GM06990 (cell line): ENCODE data around the gene TRIM17.
"Not testable (repeated sequence)": the region's sequence is repeated elsewhere in the genome, so short reads cannot be mapped to it uniquely, and the experiment has no call there.

Experiments
- DNase-seq: peaks from one replicate; pipeline ENCODE4 v3.0.0-alpha.2; 2011; ENCODE audit not compliant: insufficient read length; ENCODE audit errors: extremely low read depth
- H3K27me3 ChIP-seq: replicated peaks from 2 replicates; pipeline ENCODE4 v1.6.0; 2011; ENCODE audit warnings: low read length; ENCODE audit not compliant: control insufficient read depth, insufficient read depth
- H3K36me3 ChIP-seq: 2 replicates; pipeline ENCODE4 v1.5.1; 2011; ENCODE audit warnings: low read length; ENCODE audit not compliant: control insufficient read depth, insufficient read depth
- H3K4me3 ChIP-seq: replicated peaks from 2 replicates; pipeline ENCODE4 v1.5.1; 2011; ENCODE audit warnings: low read depth, mild to moderate bottlenecking, control low read depth, low read length
- CTCF ChIP-seq: IDR thresholded peaks from 2 replicates; pipeline ENCODE4 v1.5.1; 2011; ENCODE audit warnings: low read length, control low read depth, mild to moderate bottlenecking, inconsistent platforms; ENCODE audit not compliant: insufficient read depth, poor library complexity, severe bottlenecking

The TRIM17 gene

GRCh38 chr1:228437424-228437962 lies 20.8 kb upstream of the TRIM17 start:
- H3K36me3 ChIP-seq = no peaks in the 10 kb centered on the region
- no peaks in the 10 kb centered on the region; the same call in 1 of the 2 replicates for H3K27me3 ChIP-seq
- H3K4me3 ChIP-seq = no peak overlapping the region
- DNase-seq = no peak
- TF ChIP-seq CTCF = no peak

DNA sequence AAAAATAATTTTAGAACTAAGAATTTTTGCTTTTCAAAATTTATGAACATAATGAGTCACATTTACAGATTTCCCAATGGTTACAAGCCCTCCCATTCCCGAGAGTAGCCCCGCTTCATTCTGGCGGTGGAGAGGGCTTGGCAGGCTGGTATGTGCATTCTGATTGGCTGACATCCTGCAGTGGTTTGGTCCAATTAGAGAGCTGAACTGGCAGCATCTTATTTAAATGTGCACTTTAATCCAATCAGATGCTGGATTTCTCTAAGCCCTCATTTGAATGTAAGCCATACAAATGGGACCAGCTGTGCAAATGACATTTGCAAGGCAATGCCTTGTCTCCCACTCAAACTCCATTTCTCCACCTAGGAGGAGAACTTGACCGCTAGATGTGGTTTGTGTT lies 18.0 kb upstream of the TRIM17 start:
- H3K36me3 ChIP-seq = no peaks in the 10 kb centered on the region
- H3K4me3 ChIP-seq = no peak overlapping the region
- no peak for DNase-seq
- TF ChIP-seq CTCF = no peak
- H3K27me3 ChIP-seq = peaks cover 2% of the 10 kb centered on the region

DNA sequence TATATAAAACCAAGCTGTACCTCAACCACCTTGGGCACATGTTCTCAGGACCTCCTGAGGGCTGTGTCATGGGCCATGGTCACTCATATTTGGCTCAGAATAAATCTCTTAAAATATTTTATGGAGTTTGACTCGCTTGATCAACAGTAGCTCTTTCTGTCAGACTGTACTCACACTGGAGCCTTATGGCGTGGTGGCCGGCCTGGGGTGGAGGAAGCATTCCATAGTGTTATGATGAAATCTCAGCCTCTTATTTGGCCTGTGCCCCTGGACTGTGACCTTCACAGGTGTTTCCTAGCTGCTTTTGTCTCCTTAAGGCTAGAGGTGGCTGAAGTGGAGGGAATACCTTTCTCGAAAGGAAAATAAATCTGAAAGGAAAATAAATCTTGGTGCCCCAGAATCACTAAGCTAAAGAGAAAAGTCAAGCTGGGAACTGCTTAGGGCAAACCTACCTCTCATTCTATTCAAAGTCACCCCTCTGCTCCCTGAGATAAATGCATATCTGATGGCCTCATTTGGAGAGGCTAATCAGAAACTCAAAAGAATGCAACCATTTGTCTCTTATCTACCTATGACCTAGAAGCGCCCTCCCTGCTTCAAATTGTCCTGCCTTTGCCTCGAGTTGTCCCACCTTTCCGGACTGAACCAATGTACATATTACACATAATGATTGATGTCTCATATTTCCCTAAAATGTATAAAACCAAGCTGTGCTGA lies 16.8 kb upstream of the TRIM17 start:
- not testable (repeated sequence) for H3K4me3 ChIP-seq, H3K36me3 ChIP-seq, H3K27me3 ChIP-seq, DNase-seq

DNA sequence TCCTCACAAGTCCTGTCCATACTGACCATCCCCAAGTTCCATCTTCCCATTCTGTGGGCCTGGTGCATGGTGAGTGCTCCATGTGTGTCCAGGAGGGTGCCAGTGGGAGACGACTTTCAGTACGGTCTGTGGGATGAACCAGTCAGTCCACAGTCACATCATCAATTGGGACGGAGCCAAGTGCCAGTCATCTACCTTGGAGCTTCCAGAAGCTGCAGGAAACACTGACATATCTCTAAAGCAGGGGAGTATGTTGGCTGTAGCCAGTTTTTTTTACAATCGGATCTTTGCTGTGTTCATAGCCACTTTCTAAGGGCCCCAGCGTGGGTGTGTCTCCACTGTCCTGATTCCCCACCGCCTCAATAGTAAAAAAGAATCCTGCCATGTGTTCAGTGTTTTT lies 13.6 kb upstream of the TRIM17 start:
- H3K36me3 ChIP-seq = no peaks in the 10 kb centered on the region
- peaks cover 2% of the 10 kb centered on the region for H3K27me3 ChIP-seq
- DNase-seq = no peak
- H3K4me3 ChIP-seq = no peak overlapping the region
- no peak for TF ChIP-seq CTCF

GRCh38 chr1:228429698-228430097 lies 13.0 kb upstream of the TRIM17 start:
- DNase-seq = no peak
- no peak for TF ChIP-seq CTCF
- Histone ChIP-seq H3K27me3 (peaks cover 2% of the 10 kb centered on the region; the same call in 1 of the 2 replicates), H3K4me3 (no peak overlapping the region), H3K36me3 (no peaks in the 10 kb centered on the region)

DNA sequence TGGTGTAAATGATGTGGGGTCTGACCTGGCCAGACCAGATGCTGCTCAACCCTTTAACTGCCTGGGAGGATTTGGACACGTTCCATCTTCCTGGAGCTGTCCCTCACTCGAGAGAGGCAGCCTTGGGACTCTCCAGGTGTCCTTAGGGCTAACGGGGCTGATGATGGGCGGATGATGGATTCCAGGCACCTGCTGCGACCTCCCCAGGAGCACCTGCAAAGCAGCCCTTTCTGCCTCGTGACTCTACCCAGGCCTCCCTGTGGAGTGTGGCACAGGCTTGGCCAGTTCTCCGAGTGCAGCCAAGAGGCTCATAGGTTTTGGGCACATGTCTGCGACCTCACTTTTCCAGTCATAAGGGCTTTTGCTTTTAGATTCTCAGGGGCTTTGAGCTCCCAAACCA lies 12.3 kb upstream of the TRIM17 start:
- DNase-seq = no peak
- Histone ChIP-seq H3K4me3 (no peak overlapping the region), H3K27me3 (peaks cover 2% of the 10 kb centered on the region; the same call in 1 of the 2 replicates), H3K36me3 (no peaks in the 10 kb centered on the region)
- no peak for TF ChIP-seq CTCF
